GM12878 (cell line): ENCODE measurements around the gene SMPD4. TPM values are rescaled to one million over a fixed set of nuclear protein-coding genes. Genes with fewer than 3 reads are reported as not detected.

ENCODE experiments used
- BCL3 ChIP-seq: IDR thresholded peaks from 2 replicates; pipeline ENCODE4 v1.6.1; 2011; ENCODE audit warnings: borderline replicate concordance, low read depth, mild to moderate bottlenecking, moderate library complexity, low read length; ENCODE audit not compliant: insufficient read depth, poor library complexity, severe bottlenecking
- CEBPZ ChIP-seq: fragments of 150-350 bp; IDR thresholded peaks from 2 replicates; pipeline ENCODE4 v1.6.1; 2016; ENCODE audit warnings: low read depth, low read length
- EGR1 ChIP-seq, 2 experiments: IDR thresholded peaks; 1 replicate in 1 of 2; 2 replicates in 1 of 2; pipeline ENCODE4 v1.6.1; 2011 to 2012; ENCODE audit warnings: low read depth in 2 of 2, low read length in 2 of 2, borderline replicate concordance in 1 of 2, mild to moderate bottlenecking in 1 of 2, moderate library complexity in 1 of 2
- ESRRA ChIP-seq: IDR thresholded peaks from 2 replicates; pipeline ENCODE4 v1.6.1; 2012; ENCODE audit warnings: mild to moderate bottlenecking, low read length, improper control_type of control experiment
- FOS ChIP-seq: IDR thresholded peaks from 3 replicates; pipeline ENCODE4 v1.6.1; 2011; ENCODE audit warnings: borderline replicate concordance; ENCODE audit not compliant: insufficient read length; ENCODE audit errors: extremely low read depth
- JUNB ChIP-seq: IDR thresholded peaks from 2 replicates; pipeline ENCODE4 v1.6.1; 2016; ENCODE audit warnings: antibody characterized with exemption, mild to moderate bottlenecking
- MYB ChIP-seq: fragments of 150-350 bp; IDR thresholded peaks from 2 replicates; pipeline ENCODE4 v1.6.1; 2014; ENCODE audit warnings: mild to moderate bottlenecking, low read depth, low read length, borderline replicate concordance
- PAX8 ChIP-seq: fragments of 450-650 bp; IDR thresholded peaks from 2 replicates; pipeline ENCODE4 v1.6.1; 2017; ENCODE audit warnings: mild to moderate bottlenecking, moderate library complexity
- SIX5 ChIP-seq: IDR thresholded peaks from 2 replicates; pipeline ENCODE4 v1.6.1; 2011; ENCODE audit warnings: mild to moderate bottlenecking, low read depth, low read length, moderate library complexity; ENCODE audit not compliant: severe bottlenecking
- SMAD5 ChIP-seq: IDR thresholded peaks from 2 replicates; pipeline ENCODE4 v1.6.1; 2016; ENCODE audit warnings: antibody characterized with exemption, low read depth
- SMARCA5 ChIP-seq: fragments of 450-650 bp; IDR thresholded peaks from 2 replicates; pipeline ENCODE4 v1.6.1; 2017; ENCODE audit warnings: mild to moderate bottlenecking
- STAT1 ChIP-seq: fragments of 450-650 bp; conservative IDR thresholded peaks from 2 replicates; pipeline ENCODE4 v1.6.1; 2014; ENCODE audit warnings: antibody characterized with exemption, mild to moderate bottlenecking
- STAT3 ChIP-seq: IDR thresholded peaks from 2 replicates; pipeline ENCODE4 v1.6.1; 2011; ENCODE audit warnings: low read depth, low read length, improper control_type of control experiment
- TCF3 ChIP-seq: IDR thresholded peaks from 2 replicates; pipeline ENCODE4 v1.6.1; 2012; ENCODE audit warnings: low read depth, mild to moderate bottlenecking, low read length, borderline replicate concordance; ENCODE audit not compliant: insufficient read depth
- TCF7 ChIP-seq: IDR thresholded peaks from 2 replicates; pipeline ENCODE4 v1.6.1; 2014; ENCODE audit warnings: antibody characterized with exemption, borderline replicate concordance
- ZNF384 ChIP-seq: IDR thresholded peaks from 2 replicates; pipeline ENCODE4 v1.6.1; 2012; ENCODE audit warnings: low read depth, mild to moderate bottlenecking, low read length, improper control_type of control experiment, borderline replicate concordance
- ZNF592 ChIP-seq: fragments of 450-650 bp; IDR thresholded peaks from 2 replicates; pipeline ENCODE4 v1.6.1; 2017; ENCODE audit warnings: mild to moderate bottlenecking, moderate library complexity
- polyA plus RNA-seq, 11 experiments: library from polyadenylated mRNA; depleted of rRNA in 4 of 11; unstranded in 6 of 11; stranded (reverse) in 5 of 11; fragments of >200 nt; fragmentation: Nextera tagmentation in 4 of 11; fragmentation: Illumina TruSeq in 1 of 11; extraction: Ambion mirVana in 4 of 11; extraction: Trizol in 1 of 11; gene quantifications; 1 replicate in 1 of 11; 2 replicates in 10 of 11; pipeline versions ENCODE4 v1.2.1 to v1.2.3, GENCODE V29; 2011 to 2016; ENCODE audit warnings: inconsistent platforms in 2 of 11, missing spikeins in 2 of 11, low read depth in 1 of 11
- total RNA-seq, 4 experiments: library from RNA; depleted of rRNA in 3 of 4; stranded (reverse); fragments of >200 nt in 3 of 4; fragmentation: Illumina TruSeq in 1 of 4; extraction: Trizol in 1 of 4; gene quantifications; 2 replicates each; pipeline versions ENCODE4 v1.2.1 to v1.2.3, GENCODE V29; 2013 to 2021

SMPD4 gene
- total and polyA plus RNA-seq, 10 of the 15 experiments (the other 5 are each of a cell fraction or from before 2014, with no cell fraction given), result 5.0 to 82.0 (median 45.7) TPM

GRCh38 chr2:130181325-130181879, at the start of gene SMPD4 (continued):
- TF ChIP-seq CEBPZ, result no peak
- no peak for TF ChIP-seq STAT3
- TF ChIP-seq ESRRA, result 0 out of 2 replicates have a peak, but pooled peaks have one; percentile 25
- no peak for TF ChIP-seq BCL3
- TF ChIP-seq TCF7, result no peak
- peak; percentile 46 for TF ChIP-seq SIX5
- TF ChIP-seq PAX8, result no peak
- no peak for TF ChIP-seq ZNF592
- TF ChIP-seq EGR1 (IDR thresholded peaks at IDR 0.05; ENCODE audit: borderline replicate concordance in 1 of 2, low read depth in 2 of 2, low read length in 2 of 2), result peak in 1 of 2 experiments; percentile 90; a peak in 2 of 3 replicates
- TF ChIP-seq SMARCA5, result no peak
- TF ChIP-seq ZNF384, result no peak
- TF ChIP-seq JUNB, result no peak
- no peak for TF ChIP-seq FOS
- TF ChIP-seq SMAD5, result 0 out of 2 replicates have a peak, but pooled peaks have one; percentile 32
- TF ChIP-seq STAT1, result no peak
- TF ChIP-seq TCF3, result no peak
- TF ChIP-seq MYB, result 0 out of 2 replicates have a peak, but pooled peaks have one; percentile 29
